Breast epithelium (tissue), 3 donors: ENCODE data around the gene CFLAR.

Experiments
- POLR2A ChIP-seq: fragments of 450-650 bp; IDR thresholded peaks from one replicate; pipeline ENCODE4 v1.6.1; 2016; ENCODE audit warnings: antibody characterized with exemption, mild to moderate bottlenecking, moderate library complexity
- POLR2AphosphoS5 ChIP-seq, 3 donors: sonication (generic); formaldehyde crosslinking; IDR thresholded peaks; one replicate each; pipeline ENCODE4 v1.6.1; 2017; ENCODE audit warnings: antibody characterized with exemption in 3 of 3
- TF ChIP-seq, protein P1 (sequence below), 3 donors: fragments of 450-650 bp; IDR thresholded peaks; one replicate each; pipeline ENCODE4 v1.5.1; 2016 to 2017; ENCODE audit warnings: antibody characterized with exemption in 3 of 3, mild to moderate bottlenecking in 3 of 3, moderate library complexity in 3 of 3

DNA sequence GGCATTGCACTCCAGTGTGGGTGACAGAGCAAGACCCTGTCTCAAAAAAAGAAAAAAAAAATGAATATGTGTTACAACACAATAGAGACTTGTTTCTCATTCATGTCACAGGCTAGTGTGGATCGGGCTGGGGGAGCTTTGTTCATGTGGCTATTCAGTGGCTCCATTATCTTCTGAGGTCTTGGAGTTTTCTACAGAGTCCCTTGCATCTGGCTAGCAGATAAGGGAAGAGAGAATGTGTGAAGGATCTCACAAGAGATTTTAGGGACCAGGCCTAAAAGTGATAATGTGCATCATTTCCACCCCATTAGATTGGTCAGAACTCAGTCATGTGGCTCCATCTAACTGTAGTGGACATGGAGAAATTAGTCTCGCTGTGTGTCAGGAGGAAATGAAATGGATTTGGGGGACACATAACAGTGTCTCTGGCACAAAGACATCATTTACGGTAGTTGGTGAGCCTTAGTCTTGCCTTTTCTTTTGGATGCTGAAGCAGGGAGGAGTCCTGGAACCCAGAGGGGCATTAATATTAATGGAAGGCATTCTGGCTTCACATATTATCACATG is 34.6 kb downstream of the CFLAR start:
- TF ChIP-seq, protein P1, sequence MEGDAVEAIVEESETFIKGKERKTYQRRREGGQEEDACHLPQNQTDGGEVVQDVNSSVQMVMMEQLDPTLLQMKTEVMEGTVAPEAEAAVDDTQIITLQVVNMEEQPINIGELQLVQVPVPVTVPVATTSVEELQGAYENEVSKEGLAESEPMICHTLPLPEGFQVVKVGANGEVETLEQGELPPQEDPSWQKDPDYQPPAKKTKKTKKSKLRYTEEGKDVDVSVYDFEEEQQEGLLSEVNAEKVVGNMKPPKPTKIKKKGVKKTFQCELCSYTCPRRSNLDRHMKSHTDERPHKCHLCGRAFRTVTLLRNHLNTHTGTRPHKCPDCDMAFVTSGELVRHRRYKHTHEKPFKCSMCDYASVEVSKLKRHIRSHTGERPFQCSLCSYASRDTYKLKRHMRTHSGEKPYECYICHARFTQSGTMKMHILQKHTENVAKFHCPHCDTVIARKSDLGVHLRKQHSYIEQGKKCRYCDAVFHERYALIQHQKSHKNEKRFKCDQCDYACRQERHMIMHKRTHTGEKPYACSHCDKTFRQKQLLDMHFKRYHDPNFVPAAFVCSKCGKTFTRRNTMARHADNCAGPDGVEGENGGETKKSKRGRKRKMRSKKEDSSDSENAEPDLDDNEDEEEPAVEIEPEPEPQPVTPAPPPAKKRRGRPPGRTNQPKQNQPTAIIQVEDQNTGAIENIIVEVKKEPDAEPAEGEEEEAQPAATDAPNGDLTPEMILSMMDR (IDR thresholded peaks at IDR 0.05), result no peak
- TF ChIP-seq POLR2A, result no peak
- no peak for TF ChIP-seq POLR2AphosphoS5 (IDR thresholded peaks at IDR 0.05)
